ENCODE measurements around the gene ASXL1.
"Not testable (repeated sequence)": the region's sequence is repeated elsewhere in the genome, so short reads cannot be mapped to it uniquely, and the experiment has no call there.

Gene ASXL1

GRCh38 chr20:32348207-32348606 is 9.9 kb upstream of the ASXL1 start:
- H3K9ac ChIP-seq = no peak overlapping the region
- H3K4me3 ChIP-seq = no peak overlapping the region
- no peak overlapping the region for H3K27ac ChIP-seq
- H3K27me3 ChIP-seq = no peaks in the 10 kb centered on the region
- no peaks in the 10 kb centered on the region for H4K20me1 ChIP-seq
- peaks cover 14 to 30% (median 24%) of the 10 kb centered on the region in 10 experiments for H3K4me1 ChIP-seq
- H3K9me3 ChIP-seq (replicated peaks in 1 of 11) = no peaks in the 10 kb centered on the region
- no peaks in the 10 kb centered on the region for H3K36me3 ChIP-seq
- H3K4me2 ChIP-seq = no peak overlapping the region
- no peak for TF ChIP-seq Cebpa-rat (IDR thresholded peaks at IDR 0.05)

- Histone ChIP-seq H3K27ac (no peak overlapping the region; a peak in 1 of 22 replicates), H3K4me3 (no peak overlapping the region), H4K20me1 (no peaks in the 10 kb centered on the region), H3K36me3 (no peaks in the 10 kb centered on the region), H3K9me3 (replicated peaks in 1 of 11) (no peaks in the 10 kb centered on the region), H3K4me2 (peak overlapping the region in 7 of 11 experiments; percentile 11 to 78 (median 63); a peak in 14 of 22 replicates), H3K4me1 (peaks cover 14 to 35% (median 24%) of the 10 kb centered on the region in 10 experiments), H3K9ac (no peak overlapping the region), H3K27me3 (no peaks in the 10 kb centered on the region)
- no peak for TF ChIP-seq Cebpa-rat (IDR thresholded peaks at IDR 0.05)
Measured at GRCh38 chr20:32350421-32350820, 7.7 kb upstream of the ASXL1 start.

GRCh38 chr20:32352121-32352720 is 5.9 kb upstream of the ASXL1 start:
- Histone ChIP-seq H3K27ac (no peak overlapping the region), H3K9me3 (replicated peaks in 1 of 11) (no peaks in the 10 kb centered on the region), H3K4me3 (no peak overlapping the region), H3K4me1 (peaks cover 28 to 50% (median 35%) of the 10 kb centered on the region in 10 experiments), H4K20me1 (no peaks in the 10 kb centered on the region), H3K9ac (no peak overlapping the region), H3K4me2 (peak overlapping the region in 4 of 11 experiments; percentile 21 to 73 (median 40); a peak in 3 of 22 replicates), H3K27me3 (no peaks in the 10 kb centered on the region), H3K36me3 (no peaks in the 10 kb centered on the region)
- TF ChIP-seq Cebpa-rat (IDR thresholded peaks at IDR 0.05) = 0 out of 22 replicates have a peak, but pooled peaks of 1 of the 11 experiments have one; percentile 18

GRCh38 chr20:32353848-32354496 is 4.2 kb upstream of the ASXL1 start:
- Histone ChIP-seq H3K36me3 (no peaks in the 10 kb centered on the region), H3K4me3 (no peak overlapping the region), H3K9me3 (replicated peaks in 1 of 11) (no peaks in the 10 kb centered on the region), H3K4me1 (peaks cover 29 to 45% (median 38%) of the 10 kb centered on the region in 10 experiments), H3K4me2 (no peak overlapping the region), H3K9ac (no peak overlapping the region), H3K27ac (no peak overlapping the region), H3K27me3 (no peaks in the 10 kb centered on the region), H4K20me1 (peaks cover 0 to under 1% (median 0%) of the 10 kb centered on the region in 11 experiments; a peak in 7 of 22 replicates)
- no peak for TF ChIP-seq Cebpa-rat (IDR thresholded peaks at IDR 0.05)

- no peak overlapping the region for H3K4me2 ChIP-seq
- H4K20me1 ChIP-seq = peaks cover 2 to 9% (median 8%) of the 10 kb centered on the region in 11 experiments; a peak in 17 of 22 replicates
- H3K4me3 ChIP-seq = no peak overlapping the region
- peaks cover 21 to 43% (median 37%) of the 10 kb centered on the region in 10 experiments for H3K4me1 ChIP-seq
- no peak overlapping the region for H3K27ac ChIP-seq
- TF ChIP-seq Cebpa-rat (IDR thresholded peaks at IDR 0.05) = no peak
- no peaks in the 10 kb centered on the region for H3K36me3 ChIP-seq
- no peaks in the 10 kb centered on the region for H3K9me3 ChIP-seq (replicated peaks in 1 of 11)
- no peaks in the 10 kb centered on the region for H3K27me3 ChIP-seq
- no peak overlapping the region for H3K9ac ChIP-seq
Measured at GRCh38 chr20:32354592-32355416, 3.3 kb upstream of the ASXL1 start.

- H3K4me1 ChIP-seq = peaks cover 25 to 42% (median 37%) of the 10 kb centered on the region in 10 experiments
- H3K36me3 ChIP-seq = peaks cover 0 to 3% (median 0%) of the 10 kb centered on the region in 11 experiments; a peak in 1 of 22 replicates
- no peaks in the 10 kb centered on the region for H3K9me3 ChIP-seq (replicated peaks in 1 of 11)
- H3K4me3 ChIP-seq = no peak overlapping the region
- no peaks in the 10 kb centered on the region for H3K27me3 ChIP-seq
- H3K4me2 ChIP-seq = peak overlapping the region in 1 of 11 experiments; percentile 97; a peak in 3 of 22 replicates
- H4K20me1 ChIP-seq = peaks cover 8 to 15% (median 14%) of the 10 kb centered on the region in 11 experiments; a peak in 20 of 22 replicates
- H3K27ac ChIP-seq = no peak overlapping the region; a peak in 1 of 22 replicates
- no peak for TF ChIP-seq Cebpa-rat (IDR thresholded peaks at IDR 0.05)
- no peak overlapping the region for H3K9ac ChIP-seq
Measured at GRCh38 chr20:32355417-32355841, 2.7 kb upstream of the ASXL1 start.

- not testable (repeated sequence) for H3K9me3 ChIP-seq (replicated peaks in 1 of 11); H3K36me3 ChIP-seq; H3K27me3 ChIP-seq; H3K4me3 ChIP-seq
- Histone ChIP-seq H3K27ac (peak overlapping the region in 8 of 11 experiments; percentile 97 to 100 (median 99); a peak in 13 of 22 replicates), H3K9ac (peak overlapping the region in 8 of 11 experiments; percentile 96 to 100 (median 98); a peak in 12 of 22 replicates), H3K4me2 (peak overlapping the region in 10 of 11 experiments; percentile 75 to 97 (median 90); a peak in 17 of 22 replicates), H3K4me1 (peaks cover 29 to 48% (median 37%) of the 10 kb centered on the region in 10 experiments), H4K20me1 (peaks cover 15 to 22% (median 21%) of the 10 kb centered on the region in 11 experiments; a peak in 21 of 22 replicates)
Measured at GRCh38 chr20:32355907-32356621, 2.1 kb upstream of the ASXL1 start.

DNA sequence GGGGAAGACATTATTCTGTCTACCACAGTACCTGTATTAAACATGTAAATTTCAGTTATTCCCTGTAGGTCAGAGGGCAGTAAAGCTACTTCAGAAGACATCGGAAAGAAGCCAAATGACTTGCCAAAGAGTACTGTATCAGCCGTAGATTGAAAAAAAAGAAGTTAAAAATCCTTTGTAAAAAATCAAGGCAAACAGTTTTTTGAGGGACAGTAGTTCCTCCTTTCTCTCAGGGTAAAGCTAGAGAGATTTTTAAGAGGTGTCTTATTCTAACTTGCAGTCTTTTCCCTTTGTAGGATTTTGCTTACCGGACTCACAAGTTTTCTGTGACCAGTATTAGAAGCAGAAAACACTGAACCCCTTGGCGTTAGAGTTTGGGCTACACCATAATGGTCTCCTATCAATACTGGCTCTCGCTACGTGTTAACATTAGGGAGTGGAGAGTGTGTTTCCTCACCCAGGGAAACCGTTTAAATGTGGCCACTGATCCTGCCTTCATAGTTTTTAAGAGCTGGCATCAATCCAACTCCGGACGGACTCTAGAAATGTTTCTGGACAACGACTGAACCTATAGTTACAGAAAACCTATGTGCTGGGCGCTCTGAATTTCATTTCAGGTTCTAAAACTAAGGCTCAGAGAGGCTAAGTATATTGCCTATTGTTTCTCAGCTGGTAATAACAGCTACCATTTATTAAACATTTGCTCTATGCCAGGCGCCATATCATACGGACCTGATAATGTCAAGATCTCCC is 1.3 kb upstream of the ASXL1 start:
- Histone ChIP-seq H3K9ac (peak overlapping the region; percentile 96 to 100 (median 99)), H3K9me3 (replicated peaks in 1 of 11) (no peaks in the 10 kb centered on the region)

More for the DNA sequence above, 1.3 kb upstream of the ASXL1 start:
- Histone ChIP-seq H3K36me3 (peaks cover 0 to 17% (median 5%) of the 10 kb centered on the region in 11 experiments; a peak in 7 of 22 replicates), H3K4me1 (peaks cover 36 to 55% (median 42%) of the 10 kb centered on the region in 10 experiments), H3K27ac (peak overlapping the region; percentile 97 to 100 (median 99); a peak in 21 of 22 replicates), H3K27me3 (no peaks in the 10 kb centered on the region), H3K4me2 (peak overlapping the region; percentile 75 to 97 (median 89)), H4K20me1 (peaks cover 22 to 29% (median 28%) of the 10 kb centered on the region in 11 experiments; a peak in 21 of 22 replicates), H3K4me3 (peak overlapping the region; percentile 70 to 95 (median 82))
- TF ChIP-seq Cebpa-rat (IDR thresholded peaks at IDR 0.05) = no peak

Measured in BLaER1 treated with 17β-estradiol and CSF1 and Interleukin-3, amounts not matched to agents 10 nM and 100 nM (cell line).